ENCODE data around the gene SH3PXD2A. TPM values are rescaled to one million over a fixed set of nuclear protein-coding genes. Genes with fewer than 3 reads are reported as not detected.

The SH3PXD2A gene
- total RNA-seq, 1 experiment from 2014 or later = 0.07 TPM

GRCh38 chr10:103720964-103721335 is 134.4 kb downstream of the SH3PXD2A start:
- H3K27ac ChIP-seq (ENCODE audit: low read length) = no peak overlapping the region
- H4K20me1 ChIP-seq (ENCODE audit: insufficient read depth, low read depth, low read length) = no peaks in the 10 kb centered on the region
- no peak overlapping the region for H3K9ac ChIP-seq (ENCODE audit: low read length)
- no peaks in the 10 kb centered on the region for H3K9me3 ChIP-seq (ENCODE audit: low read length)
- no peak for DNase-seq
- no peak overlapping the region for H2AFZ ChIP-seq (ENCODE audit: low read length)
- H3K36me3 ChIP-seq (ENCODE audit: insufficient read depth, low read length) = no peaks in the 10 kb centered on the region
- no peaks in the 10 kb centered on the region for H3K79me2 ChIP-seq (ENCODE audit: low read length)
- no peak overlapping the region for H3K4me2 ChIP-seq (ENCODE audit: low read depth, low read length, poor library complexity, severe bottlenecking)
- no peaks in the 10 kb centered on the region for H3K4me1 ChIP-seq (ENCODE audit: low read length)
- H3K27me3 ChIP-seq (ENCODE audit: low read length) = no peaks in the 10 kb centered on the region
- H3K9me2 ChIP-seq (replicated peaks; ENCODE audit: insufficient read depth, low read length) = no peaks in the 10 kb centered on the region
- no peak overlapping the region for H3K4me3 ChIP-seq (ENCODE audit: low read length)

GRCh38 chr10:103720328-103720963 is 134.9 kb downstream of the SH3PXD2A start:
- Histone ChIP-seq H3K4me1 (ENCODE audit: low read length) (no peaks in the 10 kb centered on the region), H3K9ac (ENCODE audit: low read length) (no peak overlapping the region)

GRCh38 chr10:103719036-103719435 is 136.3 kb downstream of the SH3PXD2A start:
- H3K36me3 ChIP-seq (ENCODE audit: insufficient read depth, low read length) = no peaks in the 10 kb centered on the region
- no peaks in the 10 kb centered on the region for H3K79me2 ChIP-seq (ENCODE audit: low read length)
- no peaks in the 10 kb centered on the region for H3K4me1 ChIP-seq (ENCODE audit: low read length)
- no peak overlapping the region for H3K4me2 ChIP-seq (ENCODE audit: low read depth, low read length, poor library complexity, severe bottlenecking)
- H4K20me1 ChIP-seq (ENCODE audit: insufficient read depth, low read depth, low read length) = no peaks in the 10 kb centered on the region
- H2AFZ ChIP-seq (ENCODE audit: low read length) = no peak overlapping the region
- H3K9ac ChIP-seq (ENCODE audit: low read length) = no peak overlapping the region
- H3K9me3 ChIP-seq (ENCODE audit: low read length) = no peaks in the 10 kb centered on the region
- H3K9me2 ChIP-seq (replicated peaks; ENCODE audit: insufficient read depth, low read length) = no peaks in the 10 kb centered on the region
- no peak for DNase-seq
- no peaks in the 10 kb centered on the region for H3K27me3 ChIP-seq (ENCODE audit: low read length)
- H3K27ac ChIP-seq (ENCODE audit: low read length) = no peak overlapping the region
- no peak overlapping the region for H3K4me3 ChIP-seq (ENCODE audit: low read length)

More at GRCh38 chr10:103720328-103720963, 134.9 kb downstream of the SH3PXD2A start:
- Histone ChIP-seq H2AFZ (ENCODE audit: low read length) (no peak overlapping the region), H3K79me2 (ENCODE audit: low read length) (no peaks in the 10 kb centered on the region), H3K27ac (ENCODE audit: low read length) (no peak overlapping the region), H3K27me3 (ENCODE audit: low read length) (no peaks in the 10 kb centered on the region), H3K36me3 (ENCODE audit: insufficient read depth, low read length) (no peaks in the 10 kb centered on the region), H4K20me1 (ENCODE audit: insufficient read depth, low read depth, low read length) (no peaks in the 10 kb centered on the region), H3K9me3 (ENCODE audit: low read length) (no peaks in the 10 kb centered on the region), H3K4me3 (ENCODE audit: low read length) (no peak overlapping the region), H3K9me2 (replicated peaks; ENCODE audit: insufficient read depth, low read length) (no peaks in the 10 kb centered on the region), H3K4me2 (ENCODE audit: low read depth, low read length, poor library complexity, severe bottlenecking) (no peak overlapping the region)
- DNase-seq = no peak

- Histone ChIP-seq H3K4me1 (ENCODE audit: low read length) (no peaks in the 10 kb centered on the region), H3K9ac (ENCODE audit: low read length) (no peak overlapping the region), H3K4me3 (ENCODE audit: low read length) (no peak overlapping the region), H3K9me2 (replicated peaks; ENCODE audit: insufficient read depth, low read length) (no peaks in the 10 kb centered on the region), H3K79me2 (ENCODE audit: low read length) (no peaks in the 10 kb centered on the region), H3K36me3 (ENCODE audit: insufficient read depth, low read length) (no peaks in the 10 kb centered on the region), H2AFZ (ENCODE audit: low read length) (no peak overlapping the region), H4K20me1 (ENCODE audit: insufficient read depth, low read depth, low read length) (no peaks in the 10 kb centered on the region), H3K27me3 (ENCODE audit: low read length) (no peaks in the 10 kb centered on the region), H3K27ac (ENCODE audit: low read length) (no peak overlapping the region), H3K9me3 (ENCODE audit: low read length) (no peaks in the 10 kb centered on the region), H3K4me2 (ENCODE audit: low read depth, low read length, poor library complexity, severe bottlenecking) (no peak overlapping the region)
- no peak for DNase-seq
Measured at GRCh38 chr10:103718247-103718620, 137.1 kb downstream of the SH3PXD2A start.

GRCh38 chr10:103717341-103718246 is 137.8 kb downstream of the SH3PXD2A start:
- no peak overlapping the region for H3K4me2 ChIP-seq (ENCODE audit: low read depth, low read length, poor library complexity, severe bottlenecking)
- no peaks in the 10 kb centered on the region for H3K9me3 ChIP-seq (ENCODE audit: low read length)
- H4K20me1 ChIP-seq (ENCODE audit: insufficient read depth, low read depth, low read length) = no peaks in the 10 kb centered on the region
- DNase-seq = no peak
- H3K9me2 ChIP-seq (replicated peaks; ENCODE audit: insufficient read depth, low read length) = no peaks in the 10 kb centered on the region
- H3K27me3 ChIP-seq (ENCODE audit: low read length) = no peaks in the 10 kb centered on the region
- no peak overlapping the region for H3K9ac ChIP-seq (ENCODE audit: low read length)
- no peaks in the 10 kb centered on the region for H3K36me3 ChIP-seq (ENCODE audit: insufficient read depth, low read length)
- no peak overlapping the region for H2AFZ ChIP-seq (ENCODE audit: low read length)
- no peak overlapping the region for H3K4me3 ChIP-seq (ENCODE audit: low read length)
- H3K4me1 ChIP-seq (ENCODE audit: low read length) = no peaks in the 10 kb centered on the region
- no peak overlapping the region for H3K27ac ChIP-seq (ENCODE audit: low read length)
- no peaks in the 10 kb centered on the region for H3K79me2 ChIP-seq (ENCODE audit: low read length)

- H3K4me1 ChIP-seq (ENCODE audit: low read length) = no peaks in the 10 kb centered on the region
Measured at GRCh38 chr10:103716206-103717160, 138.9 kb downstream of the SH3PXD2A start.

GRCh38 chr10:103715430-103715829 is 139.9 kb downstream of the SH3PXD2A start:
- no peaks in the 10 kb centered on the region for H3K9me2 ChIP-seq (replicated peaks; ENCODE audit: insufficient read depth, low read length)
- no peaks in the 10 kb centered on the region for H3K4me1 ChIP-seq (ENCODE audit: low read length)
- no peak for DNase-seq
- H3K27me3 ChIP-seq (ENCODE audit: low read length) = no peaks in the 10 kb centered on the region
- no peaks in the 10 kb centered on the region for H3K9me3 ChIP-seq (ENCODE audit: low read length)
- H3K79me2 ChIP-seq (ENCODE audit: low read length) = no peaks in the 10 kb centered on the region
- no peak overlapping the region for H3K4me2 ChIP-seq (ENCODE audit: low read depth, low read length, poor library complexity, severe bottlenecking)
- H2AFZ ChIP-seq (ENCODE audit: low read length) = no peak overlapping the region
- H3K9ac ChIP-seq (ENCODE audit: low read length) = no peak overlapping the region
- H4K20me1 ChIP-seq (ENCODE audit: insufficient read depth, low read depth, low read length) = no peaks in the 10 kb centered on the region
- H3K36me3 ChIP-seq (ENCODE audit: insufficient read depth, low read length) = no peaks in the 10 kb centered on the region
- H3K4me3 ChIP-seq (ENCODE audit: low read length) = no peak overlapping the region
- H3K27ac ChIP-seq (ENCODE audit: low read length) = no peak overlapping the region

More at GRCh38 chr10:103716206-103717160, 138.9 kb downstream of the SH3PXD2A start:
- Histone ChIP-seq H3K36me3 (ENCODE audit: insufficient read depth, low read length) (no peaks in the 10 kb centered on the region), H3K9ac (ENCODE audit: low read length) (no peak overlapping the region), H2AFZ (ENCODE audit: low read length) (no peak overlapping the region), H3K79me2 (ENCODE audit: low read length) (no peaks in the 10 kb centered on the region), H3K27me3 (ENCODE audit: low read length) (no peaks in the 10 kb centered on the region), H4K20me1 (ENCODE audit: insufficient read depth, low read depth, low read length) (no peaks in the 10 kb centered on the region), H3K9me3 (ENCODE audit: low read length) (no peaks in the 10 kb centered on the region), H3K4me2 (ENCODE audit: low read depth, low read length, poor library complexity, severe bottlenecking) (no peak overlapping the region), H3K27ac (ENCODE audit: low read length) (no peak overlapping the region), H3K9me2 (replicated peaks; ENCODE audit: insufficient read depth, low read length) (no peaks in the 10 kb centered on the region), H3K4me3 (ENCODE audit: low read length) (no peak overlapping the region)
- no peak for DNase-seq

Data from Karpas-422 (cell line).